ENCODE data around the gene LGALS8. TPM values are rescaled to one million over a fixed set of nuclear protein-coding genes. Genes with fewer than 3 reads are reported as not detected.
"Not testable (repeated sequence)": the region's sequence is repeated elsewhere in the genome, so short reads cannot be mapped to it uniquely, and the experiment has no call there.

Gene LGALS8
- total RNA-seq, 1 donor from 2014 or later: 203 TPM

GRCh38 chr1:236541710-236542109, 17.9 kb downstream of the LGALS8 start:
- no peak for DNase-seq

- no peak for DNase-seq
These were observed 19.4 kb downstream of the LGALS8 start for GRCh38 chr1:236543065-236543669.

GRCh38 chr1:236545621-236546169, 21.9 kb downstream of the LGALS8 start:
- DNase-seq: no peak

GRCh38 chr1:236548452-236548851, 24.7 kb downstream of the LGALS8 start:
- no peak for DNase-seq

- no peak for DNase-seq
These were observed 27.4 kb downstream of the LGALS8 start for GRCh38 chr1:236550961-236551851.

GRCh38 chr1:236552096-236552495, 28.3 kb downstream of the LGALS8 start:
- no peak for DNase-seq

- no peak for DNase-seq
These were observed 29.1 kb downstream of the LGALS8 start for GRCh38 chr1:236552901-236553300.

GRCh38 chr1:236553370-236553769, 29.6 kb downstream of the LGALS8 start:
- no peak for DNase-seq

- DNase-seq: no peak
These were observed 32.8 kb downstream of the LGALS8 start for GRCh38 chr1:236556606-236557005.

GRCh38 chr1:236558081-236558480, 34.3 kb downstream of the LGALS8 start:
- DNase-seq: no peak

- no peak for DNase-seq
These were observed 35.1 kb downstream of the LGALS8 start for GRCh38 chr1:236558846-236559245.

GRCh38 chr1:236560213-236560771, 36.5 kb downstream of the LGALS8 start:
- DNase-seq: no peak

GRCh38 chr1:236561976-236562375, 38.2 kb downstream of the LGALS8 start:
- no peak for DNase-seq

GRCh38 chr1:236565530-236565929, 41.7 kb downstream of the LGALS8 start:
- DNase-seq: no peak

GRCh38 chr1:236568285-236568894, 44.6 kb downstream of the LGALS8 start:
- DNase-seq: no peak

GRCh38 chr1:236575523-236575922, 51.7 kb downstream of the LGALS8 start:
- DNase-seq: no peak

GRCh38 chr1:236576004-236576403, 52.2 kb downstream of the LGALS8 start:
- DNase-seq: no peak

- DNase-seq: not testable (repeated sequence)
These were observed 53.3 kb downstream of the LGALS8 start for GRCh38 chr1:236577041-236577440.

GRCh38 chr1:236578661-236579060, 54.9 kb downstream of the LGALS8 start:
- DNase-seq: no peak

- DNase-seq: not testable (repeated sequence)
These were observed 56.6 kb downstream of the LGALS8 start for GRCh38 chr1:236580404-236580803.

- no peak for DNase-seq
These were observed 57.7 kb downstream of the LGALS8 start for GRCh38 chr1:236581528-236581927.

- DNase-seq: no peak
These were observed 65.7 kb downstream of the LGALS8 start for GRCh38 chr1:236589531-236589930.
